Mucosa of descending colon (tissue), 3 donors: Measurements from ENCODE around the gene KRTAP10-4. TPM values are rescaled to one million over a fixed set of nuclear protein-coding genes. Genes with fewer than 3 reads are reported as not detected.

Source experiments
- ATAC-seq: fragments of 200-7000 bp; cut with Tn5 transposase; one replicate; pipeline ENCODE4 v1.9.1; 2020; ENCODE audit warnings: mild to moderate bottlenecking, moderate library complexity
- DNase-seq, 3 donors: peaks; one replicate each; pipeline ENCODE4 v3.0.0-alpha.2; 2020
- H3K36me3 ChIP-seq: fragments of 200-600 bp; one replicate; pipeline ENCODE4 v1.8.0; 2021; ENCODE audit warnings: low read depth, mild to moderate bottlenecking
- H3K4me1 ChIP-seq: fragments of 200-600 bp; one replicate; pipeline ENCODE4 v1.8.0; 2021; ENCODE audit warnings: low read depth, mild to moderate bottlenecking
- H3K4me3 ChIP-seq: fragments of 200-600 bp; one replicate; pipeline ENCODE4 v1.8.0; 2021; ENCODE audit warnings: mild to moderate bottlenecking
- H3K9me3 ChIP-seq: fragments of 200-600 bp; one replicate; pipeline ENCODE4 v1.8.0; 2021; ENCODE audit warnings: mild to moderate bottlenecking
- intact Hi-C, 2 donors: fragments of 100-400 bp; cut with DNase I in 1 of 2; cut with micrococcal nuclease in 1 of 2; formaldehyde crosslinking; loops; one replicate each; pipeline versions ENCODE4 v1.11.0 to v1.11.1; 2022; cut with DNase I, micrococcal nuclease
- total RNA-seq, 3 donors: library from RNA; stranded (reverse); fragmentation: NEBNext Ultra II Directional in 2 of 3; extraction: Animal tissue kit (Norgen Biotek cat#: 25700) in 2 of 3; gene quantifications; one replicate each; pipeline versions ENCODE4 v1.2.1 to v1.2.4, GENCODE V29; 2021 to 2023
- TF ChIP-seq, protein P1 (sequence below): fragments of 200-600 bp; IDR thresholded peaks from one replicate; pipeline ENCODE4 v1.8.0; 2022; ENCODE audit warnings: antibody characterized with exemption, mild to moderate bottlenecking
- donor health status: DM: no; HTN: no; CAD: no; lungs with moderate emphysema.
- donor health status: DM: no; HTN: no; CAD: no.
- donor health status: DM: no; HTN: yes; CAD: no.

Gene KRTAP10-4
- total RNA-seq, 3 donors from 2014 or later, result not detected

DNA sequence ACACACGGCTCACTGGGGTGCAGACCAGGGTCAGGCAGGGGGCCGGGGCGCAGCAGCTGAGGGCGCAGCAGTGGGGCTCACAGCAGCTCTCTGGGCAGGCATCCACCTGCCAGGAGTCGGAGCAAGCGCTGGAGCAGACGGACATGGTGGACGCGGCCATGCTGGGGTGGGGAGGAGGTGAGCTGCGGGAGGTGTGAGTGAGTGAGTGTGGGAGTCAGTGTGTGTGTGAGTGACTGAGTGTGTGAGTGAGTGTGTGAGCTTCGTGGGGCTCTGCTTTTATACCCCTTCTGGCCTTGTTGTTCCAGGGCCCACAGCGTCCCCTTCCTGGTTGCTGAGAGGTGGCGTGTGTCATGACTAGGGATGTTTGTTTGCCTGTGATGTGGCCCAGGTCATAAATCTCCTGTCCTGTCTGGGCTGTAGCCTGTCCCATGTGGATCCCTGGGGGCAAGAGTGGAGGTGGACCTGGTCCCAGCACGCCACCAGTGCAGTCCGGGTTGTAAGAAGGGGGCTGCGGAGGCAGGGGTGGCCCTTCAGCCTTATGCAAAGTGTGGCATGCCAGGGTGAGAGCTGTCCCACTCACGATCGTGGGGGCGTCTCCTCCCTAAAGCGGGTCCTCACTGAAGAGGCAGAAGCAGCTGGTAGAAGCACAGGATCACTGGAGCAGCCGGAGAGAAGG lies 33.4 kb upstream of the KRTAP10-4 start, which contains the start of gene KRTAP10-1:
KRTAP10-1 (minus strand) TSS at position 205 of the 676 bp plus-strand sequence; CDS start at position 160, 45 bp downstream.
- DNase-seq (no peak), ATAC-seq (no peak)
- no peaks in the 10 kb centered on the region for H3K36me3 ChIP-seq
- H3K4me1 ChIP-seq, result no peaks in the 10 kb centered on the region
- no peak within 1 kb of the TSS for H3K4me3 ChIP-seq
- TF ChIP-seq, protein P1, sequence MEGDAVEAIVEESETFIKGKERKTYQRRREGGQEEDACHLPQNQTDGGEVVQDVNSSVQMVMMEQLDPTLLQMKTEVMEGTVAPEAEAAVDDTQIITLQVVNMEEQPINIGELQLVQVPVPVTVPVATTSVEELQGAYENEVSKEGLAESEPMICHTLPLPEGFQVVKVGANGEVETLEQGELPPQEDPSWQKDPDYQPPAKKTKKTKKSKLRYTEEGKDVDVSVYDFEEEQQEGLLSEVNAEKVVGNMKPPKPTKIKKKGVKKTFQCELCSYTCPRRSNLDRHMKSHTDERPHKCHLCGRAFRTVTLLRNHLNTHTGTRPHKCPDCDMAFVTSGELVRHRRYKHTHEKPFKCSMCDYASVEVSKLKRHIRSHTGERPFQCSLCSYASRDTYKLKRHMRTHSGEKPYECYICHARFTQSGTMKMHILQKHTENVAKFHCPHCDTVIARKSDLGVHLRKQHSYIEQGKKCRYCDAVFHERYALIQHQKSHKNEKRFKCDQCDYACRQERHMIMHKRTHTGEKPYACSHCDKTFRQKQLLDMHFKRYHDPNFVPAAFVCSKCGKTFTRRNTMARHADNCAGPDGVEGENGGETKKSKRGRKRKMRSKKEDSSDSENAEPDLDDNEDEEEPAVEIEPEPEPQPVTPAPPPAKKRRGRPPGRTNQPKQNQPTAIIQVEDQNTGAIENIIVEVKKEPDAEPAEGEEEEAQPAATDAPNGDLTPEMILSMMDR, result no peak
- intact Hi-C loops, result no loop called here
- H3K9me3 ChIP-seq, result peaks cover 12% of the 10 kb centered on the region

DNA sequence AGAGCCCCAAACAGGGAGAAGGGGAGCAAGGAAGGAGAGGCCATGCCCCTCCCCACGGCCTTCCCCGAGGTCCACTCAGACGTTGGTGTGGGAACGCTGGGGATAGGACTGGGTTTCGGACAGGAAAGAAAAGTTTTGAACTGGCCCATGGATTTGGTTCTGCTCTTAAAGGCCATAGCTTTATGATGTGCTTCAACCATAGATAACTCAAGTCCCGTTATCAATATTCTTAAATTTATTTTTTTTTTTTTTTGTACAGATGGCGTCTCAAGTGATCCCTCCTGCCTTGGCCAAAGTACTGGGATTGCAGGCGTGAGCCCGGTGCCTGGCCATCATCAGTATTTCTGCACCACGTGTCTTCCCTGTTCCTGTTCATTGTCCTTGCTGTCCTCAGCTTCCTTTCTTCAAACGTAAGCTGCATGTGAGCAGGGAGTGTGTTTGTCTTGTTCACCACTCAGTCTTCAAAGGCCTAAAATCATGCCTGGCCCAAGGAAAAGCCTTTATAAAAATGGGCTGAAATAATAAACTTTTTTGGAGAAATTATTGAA lies 32.7 kb upstream of the KRTAP10-4 start:
- ATAC-seq, result no peak
- no peak overlapping the region for H3K4me3 ChIP-seq
- peaks cover 12% of the 10 kb centered on the region for H3K9me3 ChIP-seq
- DNase-seq, result no peak
- no peaks in the 10 kb centered on the region for H3K4me1 ChIP-seq
- intact Hi-C loops, result no loop called here
- no peaks in the 10 kb centered on the region for H3K36me3 ChIP-seq
- TF ChIP-seq, protein P1, result no peak

DNA sequence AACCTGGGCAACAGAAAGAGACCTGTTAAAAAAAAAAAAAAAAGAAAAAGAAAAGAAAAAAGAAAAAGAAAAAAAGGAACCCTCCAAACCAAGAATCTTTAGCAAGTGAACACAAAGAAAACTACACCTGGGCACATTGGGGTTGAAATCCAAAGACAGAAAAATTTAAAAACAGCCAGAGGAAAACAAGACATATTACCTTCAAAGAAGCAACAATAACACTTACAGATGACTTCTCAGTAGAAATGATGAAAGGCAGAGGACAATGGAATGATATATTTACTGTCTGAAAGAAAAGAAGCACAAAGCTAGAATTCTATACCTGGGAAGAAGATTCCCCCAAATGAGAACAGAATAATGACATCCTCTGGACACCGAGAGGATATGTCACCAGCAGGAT lies 30.8 kb upstream of the KRTAP10-4 start:
- Histone ChIP-seq H3K9me3 (peaks cover 12% of the 10 kb centered on the region), H3K4me1 (no peaks in the 10 kb centered on the region), H3K4me3 (no peak overlapping the region), H3K36me3 (no peaks in the 10 kb centered on the region)
- intact Hi-C loops, result no loop called here
- no peak for DNase-seq
- ATAC-seq, result no peak
- TF ChIP-seq, protein P1, result no peak

DNA sequence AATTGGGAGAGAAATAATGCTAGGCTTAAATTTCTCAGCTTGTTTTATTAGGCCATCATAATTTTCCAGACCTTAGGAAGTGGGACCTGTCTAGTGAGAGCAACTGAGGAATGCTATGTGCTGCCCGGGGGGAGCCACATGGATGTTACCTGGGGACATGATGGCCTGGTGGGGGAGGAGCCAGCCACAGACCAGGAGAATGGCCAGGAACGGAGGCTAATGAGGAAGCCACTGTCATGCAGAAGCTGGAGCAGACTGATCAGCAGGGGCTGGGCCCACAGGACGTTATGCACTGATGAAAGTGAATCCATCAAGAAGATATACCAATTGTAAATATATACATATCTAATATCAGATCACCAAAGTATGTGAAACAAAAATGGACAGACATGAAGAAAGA lies 29.0 kb upstream of the KRTAP10-4 start:
- no peak overlapping the region for H3K4me3 ChIP-seq
- TF ChIP-seq, protein P1, result no peak
- intact Hi-C loops, result no loop called here
- H3K4me1 ChIP-seq, result no peaks in the 10 kb centered on the region
- DNase-seq (no peak), ATAC-seq (no peak)
- H3K36me3 ChIP-seq, result no peaks in the 10 kb centered on the region
- H3K9me3 ChIP-seq, result peaks cover 12% of the 10 kb centered on the region

DNA sequence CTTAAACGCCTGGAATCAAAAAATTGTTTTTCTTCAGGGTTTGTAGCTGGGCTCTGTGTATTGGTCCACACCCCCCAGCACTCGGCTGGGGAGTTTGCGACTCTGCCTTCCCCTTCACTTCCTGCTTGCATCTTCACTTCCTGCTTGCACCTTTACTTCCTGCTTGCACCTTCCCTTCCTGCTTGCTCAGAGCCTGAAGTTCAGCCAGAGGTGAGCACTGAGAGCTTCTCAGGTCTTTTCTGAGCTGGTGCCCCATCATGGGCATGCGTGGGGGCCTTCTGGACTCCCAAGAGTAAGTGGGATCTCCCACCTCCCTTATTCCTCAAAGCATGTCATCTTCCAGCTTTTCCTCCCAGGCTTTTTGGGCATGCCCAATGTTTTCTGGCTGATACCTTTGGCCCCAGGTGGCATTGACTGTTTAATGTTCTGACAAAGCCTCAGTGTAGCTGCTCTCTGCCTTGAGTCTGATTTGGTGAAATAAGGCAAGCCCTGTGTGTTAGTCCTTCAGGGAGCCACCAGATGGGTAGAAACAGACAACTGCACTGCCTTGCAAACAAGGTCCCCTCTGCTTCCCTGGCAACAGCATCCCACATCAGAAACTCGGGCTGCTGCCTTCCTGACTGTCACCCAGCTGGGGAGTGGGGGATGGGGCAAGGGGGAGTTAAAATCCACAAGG lies 25.7 kb upstream of the KRTAP10-4 start:
- no peaks in the 10 kb centered on the region for H3K4me1 ChIP-seq
- peaks cover 3% of the 10 kb centered on the region for H3K9me3 ChIP-seq
- TF ChIP-seq, protein P1, result no peak
- ATAC-seq (peak; percentile 79), DNase-seq (peak in 1 of 3 donors; percentile 16)
- no peaks in the 10 kb centered on the region for H3K36me3 ChIP-seq
- intact Hi-C loops, result no loop called here
- no peak overlapping the region for H3K4me3 ChIP-seq
